Mucosa of rectum (tissue), 2 donors: ENCODE measurements around the gene RAB40C.

Experiments
- H3K27ac ChIP-seq, 2 donors: one replicate each; pipeline ENCODE4 v1.7.0; 2013; ENCODE audit warnings: inconsistent platforms in 2 of 2, low read depth in 2 of 2, low read length in 2 of 2
- H3K27me3 ChIP-seq, 2 donors: one replicate each; pipeline ENCODE4 v1.7.0; 2013; ENCODE audit warnings: low read length in 2 of 2; ENCODE audit not compliant: control insufficient read depth in 2 of 2, insufficient read depth in 2 of 2
- H3K36me3 ChIP-seq, 2 donors: one replicate each; pipeline ENCODE4 v1.7.0; 2013; ENCODE audit warnings: low read length in 2 of 2; ENCODE audit not compliant: control insufficient read depth in 2 of 2, insufficient read depth in 2 of 2
- H3K4me1 ChIP-seq, 2 donors: one replicate each; pipeline ENCODE4 v1.7.0; 2013; ENCODE audit warnings: low read length in 2 of 2, mild to moderate bottlenecking in 1 of 2; ENCODE audit not compliant: control insufficient read depth in 2 of 2, insufficient read depth in 2 of 2
- H3K4me3 ChIP-seq, 2 donors: one replicate each; pipeline ENCODE4 v1.7.0; 2013; ENCODE audit warnings: low read length in 2 of 2
- H3K9ac ChIP-seq, 2 donors: one replicate each; pipeline ENCODE4 v1.7.0; 2013; ENCODE audit warnings: low read length in 2 of 2, low read depth in 1 of 2, mild to moderate bottlenecking in 1 of 2
- H3K9me3 ChIP-seq, 2 donors: one replicate each; pipeline ENCODE4 v1.7.0; 2013; ENCODE audit warnings: low read length in 2 of 2; ENCODE audit not compliant: control insufficient read depth in 2 of 2
- donor health status: healthy.
- donor health status: Normal muscosa, but diverticular disease.

Gene RAB40C

GRCh38 chr16:667780-668518 lies 78.1 kb downstream of the RAB40C start, which contains the start of gene RHOT2:
Gene RHOT2 (plus strand): TSS chr16:668132. CDS start chr16:668200, 68 bp downstream.
- H3K36me3 ChIP-seq = peaks cover 25 to 32% of the 10 kb centered on the region in 2 donors
- no peaks in the 10 kb centered on the region for H3K9me3 ChIP-seq
- H3K4me3 ChIP-seq = peak within 1 kb of the TSS; percentile 73 to 81
- peak within 1 kb of the TSS; percentile 77 to 87 for H3K9ac ChIP-seq
- peak within 1 kb of the TSS; percentile 78 to 80 for H3K27ac ChIP-seq
- H3K27me3 ChIP-seq = no peaks in the 10 kb centered on the region
- H3K4me1 ChIP-seq = peaks cover 12 to 13% of the 10 kb centered on the region in 2 donors

GRCh38 chr16:668519-669171 lies 78.8 kb downstream of the RAB40C start:
- H3K36me3 ChIP-seq = peaks cover 30 to 37% of the 10 kb centered on the region in 2 donors
- peak overlapping the region; percentile 77 to 87 for H3K9ac ChIP-seq
- no peaks in the 10 kb centered on the region for H3K27me3 ChIP-seq
- peak overlapping the region; percentile 78 to 80 for H3K27ac ChIP-seq
- H3K9me3 ChIP-seq = no peaks in the 10 kb centered on the region
- H3K4me1 ChIP-seq = peaks cover 12 to 13% of the 10 kb centered on the region in 2 donors
- H3K4me3 ChIP-seq = peak overlapping the region; percentile 73 to 81

- H3K4me3 ChIP-seq = no peak overlapping the region
- H3K4me1 ChIP-seq = peaks cover 13 to 14% of the 10 kb centered on the region in 2 donors
- H3K27me3 ChIP-seq = no peaks in the 10 kb centered on the region
- H3K27ac ChIP-seq = no peak overlapping the region
- no peak overlapping the region for H3K9ac ChIP-seq
- H3K9me3 ChIP-seq = no peaks in the 10 kb centered on the region
- peaks cover 30 to 37% of the 10 kb centered on the region in 2 donors for H3K36me3 ChIP-seq
Observed at GRCh38 chr16:669666-670065, 79.8 kb downstream of the RAB40C start.

GRCh38 chr16:670485-671352 lies 80.9 kb downstream of the RAB40C start:
- peaks cover 30 to 37% of the 10 kb centered on the region in 2 donors for H3K36me3 ChIP-seq
- no peak overlapping the region for H3K4me3 ChIP-seq
- no peak overlapping the region for H3K9ac ChIP-seq
- no peak overlapping the region for H3K27ac ChIP-seq
- H3K27me3 ChIP-seq = no peaks in the 10 kb centered on the region
- no peaks in the 10 kb centered on the region for H3K9me3 ChIP-seq
- peaks cover 22% of the 10 kb centered on the region in 2 donors for H3K4me1 ChIP-seq

GRCh38 chr16:671353-672131 lies 81.7 kb downstream of the RAB40C start:
- Histone ChIP-seq H3K36me3 (peaks cover 30 to 37% of the 10 kb centered on the region in 2 donors), H3K27ac (no peak overlapping the region), H3K27me3 (no peaks in the 10 kb centered on the region), H3K4me3 (no peak overlapping the region), H3K4me1 (peaks cover 28 to 29% of the 10 kb centered on the region in 2 donors), H3K9me3 (no peaks in the 10 kb centered on the region), H3K9ac (no peak overlapping the region)

- Histone ChIP-seq H3K36me3 (peaks cover 30 to 37% of the 10 kb centered on the region in 2 donors), H3K27me3 (no peaks in the 10 kb centered on the region), H3K4me1 (peaks cover 34 to 35% of the 10 kb centered on the region in 2 donors), H3K9me3 (no peaks in the 10 kb centered on the region), H3K9ac (no peak overlapping the region), H3K27ac (no peak overlapping the region), H3K4me3 (no peak overlapping the region)
Observed at GRCh38 chr16:672371-672770, 82.5 kb downstream of the RAB40C start.

GRCh38 chr16:672851-673250 lies 83.0 kb downstream of the RAB40C start:
- H3K36me3 ChIP-seq = peaks cover 30 to 37% of the 10 kb centered on the region in 2 donors
- H3K27ac ChIP-seq = no peak overlapping the region
- no peaks in the 10 kb centered on the region for H3K9me3 ChIP-seq
- H3K27me3 ChIP-seq = no peaks in the 10 kb centered on the region
- no peak overlapping the region for H3K9ac ChIP-seq
- no peak overlapping the region for H3K4me3 ChIP-seq
- peaks cover 32 to 34% of the 10 kb centered on the region in 2 donors for H3K4me1 ChIP-seq

GRCh38 chr16:673399-673991 lies 83.6 kb downstream of the RAB40C start:
- Histone ChIP-seq H3K4me3 (no peak overlapping the region), H3K9me3 (no peaks in the 10 kb centered on the region), H3K36me3 (peaks cover 30 to 37% of the 10 kb centered on the region in 2 donors), H3K27me3 (no peaks in the 10 kb centered on the region), H3K4me1 (peaks cover 32 to 34% of the 10 kb centered on the region in 2 donors), H3K27ac (no peak overlapping the region), H3K9ac (no peak overlapping the region)

- no peak overlapping the region for H3K4me3 ChIP-seq
- H3K4me1 ChIP-seq = peaks cover 26 to 31% of the 10 kb centered on the region in 2 donors
- H3K27me3 ChIP-seq = no peaks in the 10 kb centered on the region
- H3K9me3 ChIP-seq = no peaks in the 10 kb centered on the region
- peaks cover 30 to 35% of the 10 kb centered on the region in 2 donors for H3K36me3 ChIP-seq
- no peak overlapping the region for H3K27ac ChIP-seq
- no peak overlapping the region for H3K9ac ChIP-seq
Observed at GRCh38 chr16:674214-674881, 84.5 kb downstream of the RAB40C start.
